Muscle layer of duodenum (tissue), 2 donors: ENCODE measurements around the gene SPEF2.

Source experiments
- H3K27ac ChIP-seq: one replicate; pipeline ENCODE4 v1.7.0; 2013; ENCODE audit warnings: mild to moderate bottlenecking, low read length
- H3K27me3 ChIP-seq: one replicate; pipeline ENCODE4 v1.7.0; 2013; ENCODE audit warnings: low read depth, mild to moderate bottlenecking, control low read depth, low read length
- H3K36me3 ChIP-seq, 2 donors: one replicate each; pipeline ENCODE4 v1.7.0; 2013; ENCODE audit warnings: low read length in 2 of 2, control low read depth in 1 of 2, mild to moderate bottlenecking in 1 of 2; ENCODE audit not compliant: insufficient read depth in 2 of 2, control insufficient read depth in 1 of 2
- H3K4me1 ChIP-seq, 2 donors: one replicate each; pipeline ENCODE4 v1.7.0; 2013; ENCODE audit warnings: low read length in 2 of 2, mild to moderate bottlenecking in 2 of 2, control low read depth in 1 of 2, moderate library complexity in 1 of 2; ENCODE audit not compliant: insufficient read depth in 2 of 2, control insufficient read depth in 1 of 2
- H3K4me3 ChIP-seq, 2 donors: one replicate each; pipeline ENCODE4 v1.7.0; 2013; ENCODE audit warnings: low read length in 2 of 2, low read depth in 1 of 2, mild to moderate bottlenecking in 1 of 2
- H3K9me3 ChIP-seq, 2 donors: one replicate each; pipeline ENCODE4 v1.7.0; 2013; ENCODE audit warnings: low read length in 2 of 2, control low read depth in 1 of 2, mild to moderate bottlenecking in 1 of 2; ENCODE audit not compliant: control insufficient read depth in 1 of 2
- donor health status: healthy.

SPEF2 gene

DNA sequence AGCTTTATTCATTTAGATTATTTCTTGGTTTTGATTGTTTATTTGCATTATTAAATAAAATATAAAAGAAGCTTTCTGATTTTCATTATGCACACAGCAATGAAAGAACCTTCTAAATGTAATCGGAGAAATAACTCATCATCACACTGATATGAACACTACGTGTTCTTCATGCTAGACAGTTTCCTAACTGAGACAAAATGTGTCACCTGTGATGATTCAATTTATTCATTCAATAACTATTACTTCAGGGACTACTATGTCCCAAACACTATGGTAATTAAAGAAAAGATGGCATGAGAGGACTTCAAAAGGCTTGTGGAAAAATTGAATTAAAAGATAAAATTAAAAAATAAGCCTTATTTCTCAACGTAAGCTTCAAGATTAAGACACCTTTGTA, 118.1 kb downstream of the SPEF2 start:
- Histone ChIP-seq H3K4me1 (no peaks in the 10 kb centered on the region), H3K9me3 (no peaks in the 10 kb centered on the region), H3K27me3 (no peaks in the 10 kb centered on the region), H3K27ac (no peak overlapping the region), H3K4me3 (no peak overlapping the region), H3K36me3 (no peaks in the 10 kb centered on the region)

DNA sequence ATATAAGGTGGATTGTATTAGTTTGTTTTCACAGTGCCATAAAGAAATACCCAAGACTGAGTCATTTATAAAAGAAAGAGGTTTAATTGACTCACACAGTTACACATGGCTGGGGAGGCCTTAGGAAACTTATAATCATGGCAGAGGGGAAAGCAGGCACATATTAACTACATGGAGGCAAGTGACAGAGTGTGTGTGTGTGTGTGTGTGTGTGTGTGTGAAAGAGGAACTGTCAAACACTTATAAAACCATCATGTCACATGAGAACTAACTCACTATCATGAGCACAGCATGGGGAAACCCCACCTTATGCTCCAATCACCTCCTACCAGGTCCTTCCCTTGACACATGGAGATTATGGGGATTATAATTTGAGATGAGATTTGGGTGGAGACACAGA, 118.6 kb downstream of the SPEF2 start:
- H3K4me3 ChIP-seq = no peak overlapping the region
- no peak overlapping the region for H3K27ac ChIP-seq

GRCh38 chr5:35741126-35741716, 123.6 kb downstream of the SPEF2 start:
- H3K36me3 ChIP-seq = no peaks in the 10 kb centered on the region
- no peaks in the 10 kb centered on the region for H3K9me3 ChIP-seq
- H3K4me1 ChIP-seq = no peaks in the 10 kb centered on the region
- no peak overlapping the region for H3K4me3 ChIP-seq
- H3K27ac ChIP-seq = no peak overlapping the region
- no peaks in the 10 kb centered on the region for H3K27me3 ChIP-seq

More for the DNA sequence above, 118.6 kb downstream of the SPEF2 start:
- no peaks in the 10 kb centered on the region for H3K4me1 ChIP-seq
- no peaks in the 10 kb centered on the region for H3K36me3 ChIP-seq
- no peaks in the 10 kb centered on the region for H3K9me3 ChIP-seq
- no peaks in the 10 kb centered on the region for H3K27me3 ChIP-seq

DNA sequence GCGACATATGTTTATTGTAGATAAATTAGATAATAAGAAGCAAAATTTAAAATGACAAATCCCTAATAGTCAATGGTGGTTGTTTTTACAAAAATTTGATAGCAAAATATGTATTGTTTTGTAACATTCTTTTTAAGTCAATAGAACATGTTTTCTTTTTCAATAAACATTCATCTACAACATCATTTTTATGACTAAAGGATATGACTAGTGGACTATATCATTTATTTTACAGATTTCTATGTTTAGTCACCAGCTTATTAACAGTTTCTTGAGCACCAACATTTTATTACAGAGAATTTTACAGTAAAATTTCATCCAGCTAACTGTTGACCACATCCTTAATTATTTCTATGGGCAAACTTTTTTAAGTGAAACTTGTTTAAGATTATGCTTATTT, 124.3 kb downstream of the SPEF2 start:
- Histone ChIP-seq H3K36me3 (no peaks in the 10 kb centered on the region), H3K27me3 (no peaks in the 10 kb centered on the region)

GRCh38 chr5:35743644-35744043, 126.0 kb downstream of the SPEF2 start:
- H3K36me3 ChIP-seq = no peaks in the 10 kb centered on the region
- H3K4me3 ChIP-seq = no peak overlapping the region
- no peak overlapping the region for H3K27ac ChIP-seq
- no peaks in the 10 kb centered on the region for H3K4me1 ChIP-seq
- no peaks in the 10 kb centered on the region for H3K9me3 ChIP-seq
- no peaks in the 10 kb centered on the region for H3K27me3 ChIP-seq

More for the DNA sequence above, 124.3 kb downstream of the SPEF2 start:
- Histone ChIP-seq H3K4me1 (no peaks in the 10 kb centered on the region), H3K27ac (no peak overlapping the region), H3K4me3 (no peak overlapping the region), H3K9me3 (no peaks in the 10 kb centered on the region)

- H3K4me1 ChIP-seq = no peaks in the 10 kb centered on the region
- no peaks in the 10 kb centered on the region for H3K9me3 ChIP-seq
- H3K27ac ChIP-seq = no peak overlapping the region
- no peak overlapping the region for H3K4me3 ChIP-seq
- H3K27me3 ChIP-seq = no peaks in the 10 kb centered on the region
- H3K36me3 ChIP-seq = no peaks in the 10 kb centered on the region
Measured at GRCh38 chr5:35745193-35745592, 127.5 kb downstream of the SPEF2 start.

GRCh38 chr5:35745660-35746059, 128.0 kb downstream of the SPEF2 start:
- Histone ChIP-seq H3K27ac (no peak overlapping the region), H3K4me3 (no peak overlapping the region), H3K9me3 (no peaks in the 10 kb centered on the region), H3K27me3 (no peaks in the 10 kb centered on the region), H3K36me3 (no peaks in the 10 kb centered on the region), H3K4me1 (no peaks in the 10 kb centered on the region)

DNA sequence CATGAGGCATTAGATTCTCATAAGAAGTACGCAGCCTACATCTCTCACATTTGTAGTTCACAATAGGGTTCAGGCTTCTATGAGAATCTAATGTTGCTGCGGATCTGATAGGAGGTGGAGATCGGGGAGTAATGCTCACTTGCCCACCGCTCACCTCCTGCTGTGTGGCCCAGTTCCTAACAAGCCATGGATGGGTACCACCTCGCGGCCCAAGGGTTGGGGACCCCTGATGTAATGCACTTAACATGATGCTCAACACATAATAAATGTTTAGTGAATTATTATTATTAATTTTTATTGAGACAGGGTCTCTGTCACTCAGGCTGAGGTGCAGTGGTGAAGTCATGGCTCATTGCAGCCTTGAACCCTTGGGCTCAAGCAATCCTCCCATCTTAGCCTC, 134.3 kb downstream of the SPEF2 start:
- Histone ChIP-seq H3K9me3 (no peaks in the 10 kb centered on the region), H3K4me3 (no peak overlapping the region), H3K4me1 (no peaks in the 10 kb centered on the region), H3K36me3 (no peaks in the 10 kb centered on the region), H3K27me3 (no peaks in the 10 kb centered on the region), H3K27ac (no peak overlapping the region)

- no peaks in the 10 kb centered on the region for H3K36me3 ChIP-seq
- no peaks in the 10 kb centered on the region for H3K27me3 ChIP-seq
- no peaks in the 10 kb centered on the region for H3K9me3 ChIP-seq
- H3K4me3 ChIP-seq = no peak overlapping the region
- H3K4me1 ChIP-seq = no peaks in the 10 kb centered on the region
- no peak overlapping the region for H3K27ac ChIP-seq
Measured at GRCh38 chr5:35753500-35753899, 135.8 kb downstream of the SPEF2 start.

DNA sequence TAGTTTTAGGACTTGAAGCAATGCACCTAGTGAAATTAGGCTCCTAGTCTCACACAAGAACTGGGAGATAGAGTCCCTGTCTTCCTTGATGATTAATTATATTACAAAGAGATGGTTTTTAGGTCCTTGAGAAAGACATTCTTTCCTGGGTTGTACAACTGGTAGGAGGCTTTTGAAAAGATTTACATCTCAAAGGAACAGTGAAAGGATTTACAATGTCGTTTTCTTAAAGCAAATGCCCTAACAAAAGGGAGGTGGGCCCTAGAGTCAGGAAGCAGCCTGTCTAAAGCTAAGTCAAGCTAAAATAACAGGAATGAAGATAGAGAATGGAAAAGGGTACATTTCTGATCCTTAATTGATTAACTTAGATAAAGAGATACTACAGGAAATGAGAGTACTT, 136.8 kb downstream of the SPEF2 start:
- H3K4me1 ChIP-seq = no peaks in the 10 kb centered on the region
- no peak overlapping the region for H3K27ac ChIP-seq
- no peaks in the 10 kb centered on the region for H3K36me3 ChIP-seq
- H3K27me3 ChIP-seq = no peaks in the 10 kb centered on the region
- H3K4me3 ChIP-seq = no peak overlapping the region
- no peaks in the 10 kb centered on the region for H3K9me3 ChIP-seq

- Histone ChIP-seq H3K36me3 (no peaks in the 10 kb centered on the region), H3K27ac (no peak overlapping the region), H3K27me3 (no peaks in the 10 kb centered on the region), H3K4me1 (no peaks in the 10 kb centered on the region), H3K4me3 (no peak overlapping the region), H3K9me3 (no peaks in the 10 kb centered on the region)
Measured at GRCh38 chr5:35755966-35756365, 138.3 kb downstream of the SPEF2 start.

- Histone ChIP-seq H3K27ac (no peak overlapping the region), H3K4me3 (no peak overlapping the region)
Measured at GRCh38 chr5:35758151-35758724, 140.6 kb downstream of the SPEF2 start.

More at GRCh38 chr5:35758151-35758724, 140.6 kb downstream of the SPEF2 start:
- H3K27me3 ChIP-seq = no peaks in the 10 kb centered on the region
- H3K36me3 ChIP-seq = no peaks in the 10 kb centered on the region
- H3K9me3 ChIP-seq = no peaks in the 10 kb centered on the region
- no peaks in the 10 kb centered on the region for H3K4me1 ChIP-seq
